Measurements from ENCODE around the gene AQP12B.

- TF ChIP-seq EZH2phosphoT487 (IDR thresholded peaks at IDR 0.05; ENCODE audit: insufficient read depth, low read depth) (no peak), EZH2 (IDR thresholded peaks at IDR 0.05; ENCODE audit: insufficient read depth, poor library complexity, severe bottlenecking) (no peak)
Measured at GRCh38 chr2:240644171-240644651, 38.5 kb downstream of the AQP12B start.

Measured in GM23248 (cell line).